Amniotic stem cell (primary cell): ENCODE data around the gene ELFN2.

ENCODE experiments used
- DNase-seq: peaks from one replicate; lab custom pipeline; 2025; lab: John Stamatoyannopoulos, UW

The ELFN2 gene

GRCh38 chr22:37384691-37385090 lies 42.6 kb downstream of the ELFN2 start:
- no peak for DNase-seq

GRCh38 chr22:37383341-37383740 lies 43.9 kb downstream of the ELFN2 start:
- no peak for DNase-seq

- no peak for DNase-seq
Measured at GRCh38 chr22:37381489-37381888, 45.8 kb downstream of the ELFN2 start.

- DNase-seq = no peak
Measured at GRCh38 chr22:37379722-37380121, 47.6 kb downstream of the ELFN2 start.

- no peak for DNase-seq
Measured at GRCh38 chr22:37379085-37379484, 48.2 kb downstream of the ELFN2 start.

- DNase-seq = no peak
Measured at GRCh38 chr22:37378642-37379058, 48.6 kb downstream of the ELFN2 start.

GRCh38 chr22:37377927-37378326 lies 49.4 kb downstream of the ELFN2 start:
- DNase-seq = no peak

GRCh38 chr22:37377138-37377537 lies 50.1 kb downstream of the ELFN2 start:
- no peak for DNase-seq

- DNase-seq = no peak
Measured at GRCh38 chr22:37376643-37377042, 50.6 kb downstream of the ELFN2 start.

- no peak for DNase-seq
Measured at GRCh38 chr22:37375801-37376200, 51.5 kb downstream of the ELFN2 start.

GRCh38 chr22:37374571-37374970 lies 52.7 kb downstream of the ELFN2 start:
- no peak for DNase-seq

GRCh38 chr22:37373451-37373850 lies 53.8 kb downstream of the ELFN2 start:
- no peak for DNase-seq

- no peak for DNase-seq
Measured at GRCh38 chr22:37371911-37372310, 55.4 kb downstream of the ELFN2 start.

GRCh38 chr22:37371491-37371890 lies 55.8 kb downstream of the ELFN2 start:
- DNase-seq = no peak

- no peak for DNase-seq
Measured at GRCh38 chr22:37370306-37370979, 56.8 kb downstream of the ELFN2 start.

GRCh38 chr22:37369483-37369882 lies 57.8 kb downstream of the ELFN2 start:
- DNase-seq = no peak

GRCh38 chr22:37368058-37368457 lies 59.2 kb downstream of the ELFN2 start:
- DNase-seq = no peak

- no peak for DNase-seq
Measured at GRCh38 chr22:37366601-37367000, 60.7 kb downstream of the ELFN2 start.

- DNase-seq = no peak
Measured at GRCh38 chr22:37365950-37366349, 61.3 kb downstream of the ELFN2 start.

- no peak for DNase-seq
Measured at GRCh38 chr22:37363261-37363992, 63.9 kb downstream of the ELFN2 start.

- DNase-seq = no peak
Measured at GRCh38 chr22:37362621-37363020, 64.7 kb downstream of the ELFN2 start.

GRCh38 chr22:37358917-37359316 lies 68.4 kb downstream of the ELFN2 start:
- DNase-seq = no peak

GRCh38 chr22:37358386-37358785 lies 68.9 kb downstream of the ELFN2 start:
- no peak for DNase-seq
